Upper lobe of left lung (tissue), 6 donors: Measurements from ENCODE around the gene TMEM242. TPM values are rescaled to one million over a fixed set of nuclear protein-coding genes. Genes with fewer than 3 reads are reported as not detected.

Experiments
- ATAC-seq, 2 donors: fragments of 200-7000 bp; cut with Tn5 transposase; one replicate each; pipeline ENCODE4 v1.9.1; 2022; ENCODE audit warnings: mild to moderate bottlenecking in 2 of 2, moderate library complexity in 2 of 2; ENCODE audit not compliant: low FRiP score in 2 of 2
- DNase-seq, 2 donors: peaks; one replicate each; pipeline ENCODE4 v3.0.0-alpha.2; 2019 to 2020
- H3K27ac ChIP-seq, 4 donors: fragments of 200-600 bp; sonication (generic); one replicate each; pipeline ENCODE4 v1.5.1; 2016 to 2019
- H3K27me3 ChIP-seq, 4 donors: fragments of 200-600 bp; sonication (generic); one replicate each; pipeline ENCODE4 v1.5.1; 2017 to 2019
- H3K36me3 ChIP-seq, 4 donors: fragments of 200-600 bp; sonication (generic); one replicate each; pipeline ENCODE4 v1.5.1; 2016 to 2019
- H3K4me1 ChIP-seq, 4 donors: fragments of 200-600 bp; sonication (generic); one replicate each; pipeline ENCODE4 v1.5.1; 2018 to 2019
- H3K4me3 ChIP-seq, 4 donors: fragments of 200-600 bp; sonication (generic); one replicate each; pipeline ENCODE4 v1.5.1; 2017 to 2019; ENCODE audit warnings: mild to moderate bottlenecking in 2 of 4, moderate library complexity in 1 of 4
- H3K9me3 ChIP-seq, 4 donors: fragments of 200-600 bp; sonication (generic); one replicate each; pipeline ENCODE4 v1.5.1; 2018 to 2019
- CTCF ChIP-seq, 6 experiments: fragments of 450-650 bp in 4 of 6; fragments of 200-600 bp in 2 of 6; sonication (generic) in 2 of 6; IDR thresholded peaks; one replicate each; pipeline ENCODE4 v1.5.1; 2016 to 2019; ENCODE audit warnings: antibody characterized with exemption in 6 of 6
- EP300 ChIP-seq, 4 donors: sonication (generic); formaldehyde crosslinking; IDR thresholded peaks; one replicate each; pipeline ENCODE4 v1.5.1; 2017; ENCODE audit warnings: antibody characterized with exemption in 4 of 4, control low read depth in 2 of 4
- POLR2A ChIP-seq, 4 donors: fragments of 450-650 bp; IDR thresholded peaks; one replicate each; pipeline ENCODE4 v1.5.1; 2016 to 2017; ENCODE audit warnings: antibody characterized with exemption in 4 of 4, mild to moderate bottlenecking in 2 of 4
- POLR2AphosphoS5 ChIP-seq, 2 donors: sonication (generic); formaldehyde crosslinking; IDR thresholded peaks; one replicate each; pipeline ENCODE4 v1.5.1; 2017; ENCODE audit warnings: antibody characterized with exemption in 2 of 2
- WGBS, 2 donors: methylation state at CpG; one replicate each; pipeline ENCODE4 v1.1.5; 2017 to 2018; 5-methylcytosine and 5-hydroxymethylcytosine counted together
- total RNA-seq, 6 donors: library from RNA; depleted of rRNA in 4 of 6; stranded (reverse); fragments of >200 nt in 4 of 6; gene quantifications; one replicate each; pipeline versions ENCODE4 v1.1.0 to v1.2.1, GENCODE V29; 2016 to 2021
- donor health status: DM: no; HTN: no; CAD: no; lungs with moderate emphysema.
- donor health status: DM: no; HTN: yes; CAD: no; lungs with severe emphysema.

The TMEM242 gene
- total RNA-seq, 6 donors from 2014 or later, result 2.1 to 10.8 (median 6.5) TPM

GRCh38 chr6:157333956-157334355 lies 10.6 kb upstream of the TMEM242 start:
- Histone ChIP-seq H3K27me3 (no peaks in the 10 kb centered on the region), H3K4me3 (no peak overlapping the region), H3K4me1 (no peaks in the 10 kb centered on the region), H3K9me3 (no peaks in the 10 kb centered on the region), H3K27ac (no peak overlapping the region), H3K36me3 (no peaks in the 10 kb centered on the region)
- TF ChIP-seq CTCF (IDR thresholded peaks at IDR 0.05) (no peak), EP300 (IDR thresholded peaks at IDR 0.05) (no peak), POLR2A (IDR thresholded peaks at IDR 0.05) (no peak), POLR2AphosphoS5 (IDR thresholded peaks at IDR 0.05) (no peak)
- DNase-seq (no peak), ATAC-seq (no peak)
- WGBS, 2 donors, result 77 to 78% methylated on average over 3 of the region's 3 CpGs

- Histone ChIP-seq H3K36me3 (no peaks in the 10 kb centered on the region), H3K4me1 (no peaks in the 10 kb centered on the region), H3K27me3 (no peaks in the 10 kb centered on the region), H3K9me3 (no peaks in the 10 kb centered on the region), H3K4me3 (no peak overlapping the region), H3K27ac (no peak overlapping the region)
- WGBS, 2 donors, result 89 to 94% methylated on average over 4 of the region's 4 CpGs
- TF ChIP-seq POLR2A (IDR thresholded peaks at IDR 0.05) (no peak), POLR2AphosphoS5 (IDR thresholded peaks at IDR 0.05) (no peak), CTCF (IDR thresholded peaks at IDR 0.05) (no peak), EP300 (IDR thresholded peaks at IDR 0.05) (no peak)
- ATAC-seq (no peak), DNase-seq (no peak)
Observed at GRCh38 chr6:157333537-157333936, 10.2 kb upstream of the TMEM242 start.

- DNase-seq, result no peak
- H3K4me1 ChIP-seq, result no peaks in the 10 kb centered on the region
- no peak for TF ChIP-seq POLR2AphosphoS5 (IDR thresholded peaks at IDR 0.05)
- TF ChIP-seq POLR2A (IDR thresholded peaks at IDR 0.05), result no peak
- no peak for TF ChIP-seq EP300 (IDR thresholded peaks at IDR 0.05)
- TF ChIP-seq CTCF (IDR thresholded peaks at IDR 0.05), result no peak
- ATAC-seq, result no peak
- H3K27me3 ChIP-seq, result no peaks in the 10 kb centered on the region
- 68 to 88% methylated on average over 6 to 7 of the region's 7 CpGs for WGBS, 2 donors
- H3K4me3 ChIP-seq, result no peak overlapping the region
- H3K9me3 ChIP-seq, result no peaks in the 10 kb centered on the region
- no peak overlapping the region for H3K27ac ChIP-seq
- H3K36me3 ChIP-seq, result no peaks in the 10 kb centered on the region
Observed at GRCh38 chr6:157332813-157333212, 9.5 kb upstream of the TMEM242 start.

GRCh38 chr6:157330831-157331230 lies 7.5 kb upstream of the TMEM242 start:
- ATAC-seq, result no peak
- Histone ChIP-seq H3K4me1 (no peaks in the 10 kb centered on the region), H3K4me3 (no peak overlapping the region), H3K27me3 (no peaks in the 10 kb centered on the region), H3K36me3 (no peaks in the 10 kb centered on the region), H3K9me3 (no peaks in the 10 kb centered on the region), H3K27ac (no peak overlapping the region)
- 68 to 72% methylated on average over 2 of the region's 2 CpGs for WGBS, 2 donors
- TF ChIP-seq POLR2AphosphoS5 (IDR thresholded peaks at IDR 0.05) (no peak), POLR2A (IDR thresholded peaks at IDR 0.05) (no peak), CTCF (IDR thresholded peaks at IDR 0.05) (no peak)
- no peak for DNase-seq

GRCh38 chr6:157329829-157330228 lies 6.5 kb upstream of the TMEM242 start:
- no peak overlapping the region for H3K27ac ChIP-seq
- WGBS, 2 donors, result 82 to 86% methylated on average over 1 of the region's 1 CpG

More at GRCh38 chr6:157329829-157330228, 6.5 kb upstream of the TMEM242 start:
- no peaks in the 10 kb centered on the region for H3K9me3 ChIP-seq
- H3K4me3 ChIP-seq, result no peak overlapping the region
- no peak for TF ChIP-seq POLR2AphosphoS5 (IDR thresholded peaks at IDR 0.05)
- TF ChIP-seq CTCF (IDR thresholded peaks at IDR 0.05), result no peak
- TF ChIP-seq POLR2A (IDR thresholded peaks at IDR 0.05), result no peak
- TF ChIP-seq EP300 (IDR thresholded peaks at IDR 0.05), result no peak
- no peak for ATAC-seq
- no peak for DNase-seq
- H3K4me1 ChIP-seq, result no peaks in the 10 kb centered on the region
- no peaks in the 10 kb centered on the region for H3K27me3 ChIP-seq
- no peaks in the 10 kb centered on the region for H3K36me3 ChIP-seq
